Adrenal gland (tissue), 5 donors: ENCODE results near the gene FBXL5.

ENCODE experiments used
- CTCF ChIP-seq, 6 experiments: fragments of 450-650 bp in 4 of 6; fragments of 200-600 bp in 2 of 6; sonication (generic) in 1 of 6; IDR thresholded peaks; 1 replicate in 5 of 6; 2 replicates in 1 of 6; pipeline versions ENCODE4 v1.5.1 to v1.8.0; 2016 to 2021; ENCODE audit warnings: antibody characterized with exemption in 6 of 6, mild to moderate bottlenecking in 2 of 6, moderate library complexity in 1 of 6
- POLR2A ChIP-seq, 2 donors: fragments of 450-650 bp; IDR thresholded peaks; one replicate each; pipeline ENCODE4 v1.6.1; 2017; ENCODE audit warnings: antibody characterized with exemption in 2 of 2, mild to moderate bottlenecking in 2 of 2, moderate library complexity in 1 of 2
- donor health status: DM: no; HTN: no; CAD: no.

- TF ChIP-seq POLR2A (IDR thresholded peaks at IDR 0.05) (no peak), CTCF (IDR thresholded peaks at IDR 0.05) (no peak)
Measured at GRCh38 chr4:15653420-15653819, 1.7 kb downstream of the FBXL5 start.
